H1 (cell line): ENCODE results near the gene SRPX. TPM values are rescaled to one million over a fixed set of nuclear protein-coding genes. Genes with fewer than 3 reads are reported as not detected.

ENCODE experiments used
- CTCF ChIA-PET: fragments of 300-600 bp; sonication (Branson Sonifier 250); formaldehyde crosslinking; loops from one replicate; lab custom pipeline; 2021; ENCODE audit not compliant: partially characterized antibody; lab: Charles Lee
- POLR2A ChIA-PET: fragments of 300-600 bp; sonication (Branson Sonifier 250); formaldehyde crosslinking; loops from one replicate; lab custom pipeline; 2021; ENCODE audit warnings: inconsistent platforms; ENCODE audit not compliant: partially characterized antibody; lab: Charles Lee
- DNase-seq, 2 experiments: peaks; one replicate each; pipeline versions ENCODE4 v3.0.0 to v3.0.0-alpha.2; 2010 to 2022; ENCODE audit warnings: low spot score in 2 of 2, low read depth in 1 of 2, mixed read lengths in 1 of 2
- FAIRE-seq: peaks from 2 replicates; lab custom pipeline; 2011; peaks lifted over from hg19 to GRCh38; lab: Jason Lieb, UNC
- H2AFZ ChIP-seq: 2 replicates; pipeline ENCODE4 v1.8.1; 2012; ENCODE audit warnings: low read length, inconsistent platforms
- H2AK5ac ChIP-seq: 2 replicates; pipeline ENCODE4 v1.6.1; 2013; ENCODE audit warnings: low read depth, low read length
- H2BK120ac ChIP-seq: replicated peaks from 2 replicates; pipeline ENCODE3; 2013; ENCODE audit warnings: low read depth, low read length, inconsistent platforms
- H2BK12ac ChIP-seq: 2 replicates; pipeline ENCODE4 v1.6.1; 2013; ENCODE audit warnings: low read depth, low read length
- H2BK15ac ChIP-seq: 2 replicates; pipeline ENCODE4 v1.6.1; 2013; ENCODE audit warnings: low read length
- H2BK20ac ChIP-seq: 2 replicates; pipeline ENCODE4 v1.6.1; 2013; ENCODE audit warnings: low read length
- H2BK5ac ChIP-seq: 2 replicates; pipeline ENCODE4 v1.6.1; 2013; ENCODE audit warnings: low read depth, low read length
- H3K14ac ChIP-seq: 2 replicates; pipeline ENCODE4 v1.6.1; 2013; ENCODE audit warnings: inconsistent platforms; ENCODE audit not compliant: insufficient read length
- H3K18ac ChIP-seq: 2 replicates; pipeline ENCODE4 v1.6.1; 2013; ENCODE audit warnings: low read length; ENCODE audit errors: extremely low read depth
- H3K23ac ChIP-seq: 2 replicates; pipeline ENCODE4 v1.6.1; 2013; ENCODE audit warnings: inconsistent platforms; ENCODE audit not compliant: insufficient read length
- H3K23me2 ChIP-seq: 2 replicates; pipeline ENCODE4 v1.6.1; 2013; ENCODE audit warnings: low read depth, low read length
- H3K27ac ChIP-seq: 2 replicates; pipeline ENCODE4 v1.6.1; 2011; ENCODE audit warnings: low read depth, low read length, inconsistent platforms
- H3K27me3 ChIP-seq, 4 experiments: replicated peaks in 1 of 4; 1 replicate in 1 of 4; 2 replicates in 3 of 4; pipeline versions ENCODE4 v1.6.1 to v1.8.1; 2011 to 2013; ENCODE audit warnings: low read length in 3 of 4, mild to moderate bottlenecking in 3 of 4, inconsistent platforms in 2 of 4, mixed read lengths in 2 of 4, moderate library complexity in 1 of 4; ENCODE audit not compliant: control insufficient read depth in 3 of 4, insufficient read depth in 3 of 4; ENCODE audit errors: extremely low read depth in 1 of 4
- H3K36me3 ChIP-seq, 4 experiments: 2 replicates each; pipeline versions ENCODE4 v1.6.1 to v1.8.1; 2011 to 2013; ENCODE audit warnings: mild to moderate bottlenecking in 4 of 4, low read length in 3 of 4, moderate library complexity in 2 of 4, control low read depth in 1 of 4, inconsistent platforms in 1 of 4; ENCODE audit not compliant: insufficient read depth in 4 of 4, control insufficient read depth in 2 of 4
- H3K4ac ChIP-seq: replicated peaks from 2 replicates; pipeline ENCODE3; 2013; ENCODE audit warnings: low read length, low read depth, mixed read lengths, inconsistent platforms; ENCODE audit not compliant: insufficient read length
- H3K4me1 ChIP-seq, 4 experiments: replicated peaks in 1 of 4; 1 replicate in 1 of 4; 2 replicates in 3 of 4; pipeline versions ENCODE4 v1.6.1 to v1.8.1; 2011 to 2013; ENCODE audit warnings: low read length in 3 of 4, inconsistent platforms in 2 of 4, mixed read lengths in 1 of 4; ENCODE audit not compliant: insufficient read depth in 4 of 4, control insufficient read depth in 3 of 4
- H3K4me2 ChIP-seq, 2 experiments: 2 replicates each; pipeline versions ENCODE4 v1.6.1 to v1.8.1; 2011 to 2013; ENCODE audit warnings: low read depth in 2 of 2, low read length in 2 of 2, control low read depth in 1 of 2, inconsistent platforms in 1 of 2, mild to moderate bottlenecking in 1 of 2; ENCODE audit not compliant: insufficient read depth in 1 of 2
- H3K4me3 ChIP-seq, 4 experiments: fragments of 200-600, 300-600 bp in 1 of 4; sonication (generic), shearing (Covaris generic), sonication (Bioruptor Twin) in 1 of 4; 2 replicates each; pipeline versions ENCODE4 v1.5.1 to v1.8.1; 2011 to 2016; ENCODE audit warnings: low read length in 4 of 4, low read depth in 3 of 4, control low read depth in 2 of 4, inconsistent platforms in 2 of 4, mild to moderate bottlenecking in 2 of 4, mixed read lengths in 1 of 4, moderate library complexity in 1 of 4; ENCODE audit not compliant: insufficient read depth in 2 of 4; ENCODE audit errors: extremely low read depth in 1 of 4
- H3K56ac ChIP-seq: replicated peaks from 2 replicates; pipeline ENCODE3; 2013; ENCODE audit warnings: low read depth, mild to moderate bottlenecking, mixed read lengths, low read length, inconsistent platforms; ENCODE audit not compliant: insufficient read length
- H3K79me1 ChIP-seq: 2 replicates; pipeline ENCODE4 v1.6.1; 2013; ENCODE audit warnings: low read depth, low read length, control low read depth
- H3K79me2 ChIP-seq, 2 experiments: 2 replicates each; pipeline versions ENCODE4 v1.6.1 to v1.8.1; 2012 to 2013; ENCODE audit warnings: low read length in 2 of 2, mild to moderate bottlenecking in 2 of 2, inconsistent platforms in 1 of 2; ENCODE audit not compliant: insufficient read depth in 2 of 2, control insufficient read depth in 1 of 2
- H3K9ac ChIP-seq, 4 experiments: replicated peaks in 1 of 4; 1 replicate in 1 of 4; 2 replicates in 3 of 4; pipeline versions ENCODE4 v1.6.1 to v1.8.1; 2011 to 2013; ENCODE audit warnings: low read depth in 3 of 4, low read length in 3 of 4, control low read depth in 2 of 4, mild to moderate bottlenecking in 2 of 4, moderate library complexity in 2 of 4, inconsistent platforms in 1 of 4; ENCODE audit errors: extremely low read depth in 1 of 4
- H3K9me3 ChIP-seq, 2 experiments: 2 replicates each; pipeline versions ENCODE4 v1.6.1 to v1.8.1; 2012 to 2013; ENCODE audit warnings: mild to moderate bottlenecking in 2 of 2, moderate library complexity in 2 of 2, control low read depth in 1 of 2, inconsistent platforms in 1 of 2, low read depth in 1 of 2, low read length in 1 of 2, mixed read lengths in 1 of 2; ENCODE audit not compliant: insufficient read depth in 2 of 2
- H4K20me1 ChIP-seq, 2 experiments: replicated peaks in 1 of 2; 2 replicates each; pipeline versions ENCODE3 to v1.8.1; 2011 to 2013; ENCODE audit warnings: inconsistent platforms in 2 of 2, low read length in 2 of 2, mild to moderate bottlenecking in 1 of 2; ENCODE audit not compliant: insufficient read depth in 2 of 2, control insufficient read depth in 1 of 2
- H4K5ac ChIP-seq: 2 replicates; pipeline ENCODE4 v1.6.1; 2013; ENCODE audit warnings: low read length, low read depth, mixed read lengths, inconsistent platforms; ENCODE audit not compliant: insufficient read length
- H4K8ac ChIP-seq: 2 replicates; pipeline ENCODE4 v1.8.0; 2013; ENCODE audit warnings: mild to moderate bottlenecking, moderate library complexity, low read length, inconsistent platforms; ENCODE audit not compliant: insufficient read depth; ENCODE audit errors: extremely low read depth
- H4K91ac ChIP-seq: replicated peaks from 2 replicates; pipeline ENCODE3; 2013; ENCODE audit warnings: low read length, mixed read lengths, inconsistent platforms; ENCODE audit not compliant: insufficient read length
- ASH2L ChIP-seq: fragments of 200-600, 300-600 bp; sonication (generic); IDR thresholded peaks from one replicate; pipeline ENCODE4 v1.7.1; 2017; ENCODE audit warnings: low read length
- FOSL1 ChIP-seq: IDR thresholded peaks from 2 replicates; pipeline ENCODE4 v1.6.1; 2011; ENCODE audit warnings: mild to moderate bottlenecking, low read depth, low read length, moderate library complexity; ENCODE audit not compliant: insufficient read depth
- GTF2F1 ChIP-seq: IDR thresholded peaks from 2 replicates; pipeline ENCODE4 v1.6.1; 2012; ENCODE audit warnings: low read depth, low read length, improper control_type of control experiment, borderline replicate concordance
- JUN ChIP-seq: IDR thresholded peaks from 2 replicates; pipeline ENCODE4 v1.6.1; 2011; ENCODE audit warnings: low read depth, mild to moderate bottlenecking, improper control_type of control experiment, low read length
- KDM1A ChIP-seq: fragments of 200-600, 300-600 bp; sonication (generic); IDR thresholded peaks from 2 replicates; pipeline ENCODE4 v1.7.1; 2016; ENCODE audit warnings: mild to moderate bottlenecking, low read length, borderline replicate concordance
- RNF2 ChIP-seq: fragments of 200-900, 300-1000 bp; sonication (generic); IDR thresholded peaks from 2 replicates; pipeline ENCODE4 v1.7.1; 2016; ENCODE audit warnings: borderline replicate concordance, low read depth, mild to moderate bottlenecking, antibody characterized with exemption, low read length; ENCODE audit not compliant: poor library complexity, severe bottlenecking; ENCODE audit errors: missing control alignments
- TAF1 ChIP-seq: IDR thresholded peaks from 2 replicates; pipeline ENCODE4 v1.6.1; 2011; ENCODE audit warnings: mild to moderate bottlenecking, low read depth, low read length
- TBP ChIP-seq: IDR thresholded peaks from 2 replicates; pipeline ENCODE4 v1.6.1; 2011; ENCODE audit warnings: low read depth, low read length, improper control_type of control experiment
- TCF12 ChIP-seq: IDR thresholded peaks from 2 replicates; pipeline ENCODE4 v1.6.1; 2011; ENCODE audit warnings: low read depth, mild to moderate bottlenecking, low read length
- WGBS, 2 experiments: shearing (Covaris generic) in 1 of 2; methylation state at CpG; one replicate each; pipeline versions ENCODE4 v1.1.6 to v1.1.7; 2013 to 2015; ENCODE audit warnings: low lambda C conversion rate in 2 of 2, mixed read lengths in 2 of 2, inconsistent platforms in 1 of 2, low coverage in 1 of 2, missing lambda C conversion rate in 1 of 2; ENCODE audit not compliant: insufficient replicate concordance in 2 of 2, insufficient coverage in 1 of 2, insufficient read length in 1 of 2; ENCODE audit errors: extremely low coverage in 1 of 2, missing lambda C conversion rate in 1 of 2; 5-methylcytosine and 5-hydroxymethylcytosine counted together
- polyA plus RNA-seq, 7 experiments: library from polyadenylated mRNA; depleted of rRNA in 3 of 7; stranded (reverse) in 5 of 7; unstranded in 2 of 7; fragments of >200 nt in 5 of 7; fragments of 200-250 nt in 2 of 7; gene quantifications; 1 replicate in 5 of 7; 2 replicates in 1 of 7; 4 replicates in 1 of 7; pipeline versions ENCODE4 v1.2.1 to v1.2.3, GENCODE V29; 2011 to 2013; ENCODE audit warnings: missing spikeins in 2 of 7, mixed read lengths in 2 of 7
- total RNA-seq: library from RNA; stranded (reverse); fragmentation: NEBNext Ultra II Directional; extraction: Animal tissue kit (Norgen Biotek cat#: 25700); gene quantifications from 2 replicates; pipeline ENCODE4 v1.2.1, GENCODE V29; 2021
- TF ChIP-seq, protein P1 (sequence below): IDR thresholded peaks from 2 replicates; pipeline ENCODE4 v1.6.1; 2012; ENCODE audit warnings: inconsistent platforms

The SRPX gene
- total and polyA plus RNA-seq, 2 of the 8 experiments (the other 6 are each of a cell fraction or from before 2014, with no cell fraction given): 7.6 to 10.4 TPM

DNA sequence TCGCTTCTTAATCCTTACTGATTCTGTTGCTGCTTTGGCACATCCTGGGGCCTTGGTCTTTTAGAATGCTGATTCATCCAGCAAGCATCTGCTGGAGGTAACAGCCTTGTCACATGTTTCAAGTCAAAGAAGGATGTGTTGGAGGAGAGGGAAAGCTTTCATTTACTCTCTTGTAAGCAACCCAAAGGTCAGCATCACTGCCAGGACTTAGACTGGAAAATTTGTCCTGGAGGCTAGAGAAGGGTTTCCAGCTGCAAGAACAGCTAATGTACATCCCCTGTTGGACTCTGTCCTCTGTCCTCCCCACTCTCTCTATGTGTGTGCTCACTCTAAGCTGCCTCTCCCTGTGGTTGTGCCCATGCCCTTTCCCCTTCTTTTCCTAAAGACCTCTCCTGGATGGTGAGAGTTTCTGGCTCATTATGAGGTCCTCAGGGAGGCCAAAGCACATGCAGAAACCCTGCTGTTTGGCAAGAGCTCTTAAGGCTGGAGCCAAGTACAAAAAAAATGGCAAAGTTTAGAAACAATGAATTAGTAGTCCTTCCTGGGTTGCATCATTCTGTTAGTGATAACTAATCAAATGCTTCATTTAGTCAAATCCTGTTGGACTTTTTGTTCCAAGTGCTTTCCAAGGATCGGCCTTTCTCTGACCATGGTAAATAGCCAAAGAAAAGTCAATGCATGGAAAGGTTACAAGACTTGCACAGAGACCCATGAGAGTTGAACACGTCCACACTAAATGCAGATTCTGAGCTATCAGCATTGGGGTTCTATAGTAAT is 13.4 kb upstream of the SRPX start:
- H4K8ac ChIP-seq: no peak overlapping the region
- POLR2A ChIA-PET: no interaction called here
- H3K23ac ChIP-seq: no peak overlapping the region
- 58% methylated on average over 3 of the region's 3 CpGs; no CpG with 5 or more reads in 1 of the 2 experiments for WGBS, 2 experiments
- no peak overlapping the region for H2BK15ac ChIP-seq
- no peak overlapping the region for H2AK5ac ChIP-seq
- H2AFZ ChIP-seq: peak overlapping the region; percentile 32; the same call in 1 of the 2 replicates
- no peak overlapping the region for H2BK12ac ChIP-seq
- H3K23me2 ChIP-seq: no peaks in the 10 kb centered on the region
- no peak overlapping the region for H3K14ac ChIP-seq
- no peak overlapping the region for H4K91ac ChIP-seq
- H3K4ac ChIP-seq: no peak overlapping the region
- no peak overlapping the region for H3K27ac ChIP-seq
- peak overlapping the region in 1 of 2 experiments; percentile 2; a peak in 1 of 4 replicates for H3K4me2 ChIP-seq
- no peaks in the 10 kb centered on the region for H3K36me3 ChIP-seq
- no peak overlapping the region for H3K9ac ChIP-seq
- no peak overlapping the region for H3K18ac ChIP-seq
- no peaks in the 10 kb centered on the region for H3K79me1 ChIP-seq
- H2BK20ac ChIP-seq: no peak overlapping the region
- no peak for DNase-seq
- no peak for FAIRE-seq
- H3K4me1 ChIP-seq: no peaks in the 10 kb centered on the region
- no peaks in the 10 kb centered on the region for H4K20me1 ChIP-seq
- CTCF ChIA-PET: interaction anchor here (2.4 kb wide), 1 partner anchor 93 kb away, joined by 5 read pairs; the partner anchor contains the start of gene RPGR
- H4K5ac ChIP-seq: no peak overlapping the region
- no peak overlapping the region for H3K56ac ChIP-seq
- no peaks in the 10 kb centered on the region for H3K27me3 ChIP-seq
- no peak overlapping the region for H3K4me3 ChIP-seq
- no peaks in the 10 kb centered on the region for H3K79me2 ChIP-seq
- H2BK5ac ChIP-seq: no peak overlapping the region
- H3K9me3 ChIP-seq: no peaks in the 10 kb centered on the region
- H2BK120ac ChIP-seq: no peak overlapping the region
- no peak for TF ChIP-seq RNF2
- no peak for TF ChIP-seq GTF2F1
- no peak for TF ChIP-seq KDM1A
- TF ChIP-seq, protein P1, sequence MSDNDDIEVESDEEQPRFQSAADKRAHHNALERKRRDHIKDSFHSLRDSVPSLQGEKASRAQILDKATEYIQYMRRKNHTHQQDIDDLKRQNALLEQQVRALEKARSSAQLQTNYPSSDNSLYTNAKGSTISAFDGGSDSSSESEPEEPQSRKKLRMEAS: no peak
- no peak for TF ChIP-seq TBP
- no peak for TF ChIP-seq ASH2L
- no peak for TF ChIP-seq TCF12
- TF ChIP-seq TAF1: no peak
- TF ChIP-seq JUN: no peak
- TF ChIP-seq FOSL1: no peak
